ENCODE results near the gene ROBO2. TPM values are rescaled to one million over a fixed set of nuclear protein-coding genes. Genes with fewer than 3 reads are reported as not detected.

ROBO2 gene
- total RNA-seq, 4 donors from 2014 or later: 0.20 to 0.41 (median 0.32) TPM; not detected in 1

- H3K27me3 ChIP-seq: no peaks in the 10 kb centered on the region
- H3K4me3 ChIP-seq: no peak overlapping the region
- H3K27ac ChIP-seq: no peak overlapping the region
- WGBS, 2 donors (ENCODE audit: low coverage in 1 of 2): 57 to 67% methylated on average over 2 of the region's 2 CpGs
- no peak for DNase-seq
- H3K36me3 ChIP-seq: no peaks in the 10 kb centered on the region
- H3K9me3 ChIP-seq: no peaks in the 10 kb centered on the region
- in situ Hi-C loops (cut with MboI; ENCODE audit: low pct_ligation_motif_present in 1 of 4, low pct_unique_long_range_greater_than_20kb in 1 of 4, low sequenced_read_pairs in 3 of 4) (no loop called here), intact Hi-C loops (cut with DNase I; ENCODE audit: low total_unique reads) (no loop called here)
- TF ChIP-seq POLR2A (IDR thresholded peaks at IDR 0.05) (no peak), EP300 (IDR thresholded peaks at IDR 0.05; ENCODE audit: low read depth) (no peak), POLR2AphosphoS5 (IDR thresholded peaks at IDR 0.05) (no peak)
- TF ChIP-seq, protein P1, sequence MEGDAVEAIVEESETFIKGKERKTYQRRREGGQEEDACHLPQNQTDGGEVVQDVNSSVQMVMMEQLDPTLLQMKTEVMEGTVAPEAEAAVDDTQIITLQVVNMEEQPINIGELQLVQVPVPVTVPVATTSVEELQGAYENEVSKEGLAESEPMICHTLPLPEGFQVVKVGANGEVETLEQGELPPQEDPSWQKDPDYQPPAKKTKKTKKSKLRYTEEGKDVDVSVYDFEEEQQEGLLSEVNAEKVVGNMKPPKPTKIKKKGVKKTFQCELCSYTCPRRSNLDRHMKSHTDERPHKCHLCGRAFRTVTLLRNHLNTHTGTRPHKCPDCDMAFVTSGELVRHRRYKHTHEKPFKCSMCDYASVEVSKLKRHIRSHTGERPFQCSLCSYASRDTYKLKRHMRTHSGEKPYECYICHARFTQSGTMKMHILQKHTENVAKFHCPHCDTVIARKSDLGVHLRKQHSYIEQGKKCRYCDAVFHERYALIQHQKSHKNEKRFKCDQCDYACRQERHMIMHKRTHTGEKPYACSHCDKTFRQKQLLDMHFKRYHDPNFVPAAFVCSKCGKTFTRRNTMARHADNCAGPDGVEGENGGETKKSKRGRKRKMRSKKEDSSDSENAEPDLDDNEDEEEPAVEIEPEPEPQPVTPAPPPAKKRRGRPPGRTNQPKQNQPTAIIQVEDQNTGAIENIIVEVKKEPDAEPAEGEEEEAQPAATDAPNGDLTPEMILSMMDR (IDR thresholded peaks at IDR 0.05): no peak
- H3K4me1 ChIP-seq: no peaks in the 10 kb centered on the region
Observed at GRCh38 chr3:77093101-77093500, 53.2 kb downstream of the ROBO2 start.

GRCh38 chr3:77096145-77096544, 56.2 kb downstream of the ROBO2 start:
- Histone ChIP-seq H3K36me3 (no peaks in the 10 kb centered on the region), H3K27me3 (no peaks in the 10 kb centered on the region), H3K27ac (no peak overlapping the region), H3K4me3 (no peak overlapping the region), H3K9me3 (no peaks in the 10 kb centered on the region), H3K4me1 (no peaks in the 10 kb centered on the region)
- in situ Hi-C loops (cut with MboI; ENCODE audit: low pct_ligation_motif_present in 1 of 4, low pct_unique_long_range_greater_than_20kb in 1 of 4, low sequenced_read_pairs in 3 of 4) (no loop called here), intact Hi-C loops (cut with DNase I; ENCODE audit: low total_unique reads) (no loop called here)
- WGBS, 2 donors (ENCODE audit: low coverage in 1 of 2): 71 to 75% methylated on average over 1 of the region's 1 CpG
- no peak for TF ChIP-seq POLR2A (IDR thresholded peaks at IDR 0.05)
- TF ChIP-seq POLR2AphosphoS5 (IDR thresholded peaks at IDR 0.05): no peak
- TF ChIP-seq, protein P1 (IDR thresholded peaks at IDR 0.05): no peak
- TF ChIP-seq EP300 (IDR thresholded peaks at IDR 0.05; ENCODE audit: low read depth): no peak
- DNase-seq: no peak

DNA sequence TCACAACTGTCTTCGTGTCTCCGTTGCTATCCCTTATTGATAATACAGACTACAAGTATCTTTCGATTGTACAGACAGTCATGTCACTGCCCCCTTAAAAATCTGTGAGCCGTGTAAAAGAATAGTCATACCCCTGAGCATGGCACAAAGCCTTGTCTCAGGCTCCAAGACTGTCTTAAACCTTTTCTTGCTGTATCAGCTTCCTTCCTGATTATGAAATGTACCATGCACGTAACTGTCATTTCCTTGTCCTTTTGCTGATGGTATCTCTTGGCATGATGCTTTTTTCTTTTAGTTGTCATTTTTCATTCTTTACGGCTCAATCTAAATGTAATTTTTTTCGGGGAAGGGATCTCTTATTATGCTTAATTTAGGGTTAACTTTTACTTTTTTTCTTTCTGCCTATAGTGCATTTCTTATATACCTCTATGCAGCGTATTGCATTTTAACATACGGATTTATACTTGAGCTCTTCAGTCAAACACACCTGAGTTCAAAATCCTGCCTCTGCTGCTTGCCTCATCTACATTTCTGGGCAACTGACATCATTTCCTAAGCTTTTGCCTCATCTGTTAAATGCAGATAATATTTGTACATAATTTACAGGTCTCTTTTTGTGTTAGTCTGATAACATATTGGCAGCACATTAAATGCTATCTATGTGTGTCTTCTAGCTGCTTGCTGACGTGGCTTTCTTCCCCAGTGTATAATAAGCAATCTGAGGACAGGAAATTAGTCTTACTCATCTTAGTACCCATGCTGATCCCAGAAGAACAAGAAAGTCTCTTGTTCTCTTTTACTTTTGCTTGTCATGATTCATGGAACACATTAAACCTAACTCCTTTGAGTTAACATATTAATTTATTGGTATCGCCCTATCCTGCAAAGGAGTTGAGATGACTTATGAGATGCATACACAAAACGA, 57.3 kb downstream of the ROBO2 start:
- in situ Hi-C loops (cut with MboI; ENCODE audit: low pct_ligation_motif_present in 1 of 4, low pct_unique_long_range_greater_than_20kb in 1 of 4, low sequenced_read_pairs in 3 of 4): no loop called here
- WGBS, 2 donors (ENCODE audit: low coverage in 1 of 2): 84 to 86% methylated on average over 12 of the region's 12 CpGs
- H3K27me3 ChIP-seq: no peaks in the 10 kb centered on the region
- no peak overlapping the region for H3K4me3 ChIP-seq
- no peak for DNase-seq
- no peaks in the 10 kb centered on the region for H3K36me3 ChIP-seq
- H3K9me3 ChIP-seq: no peaks in the 10 kb centered on the region
- intact Hi-C loops (cut with DNase I; ENCODE audit: low total_unique reads): no loop called here
- no peak overlapping the region for H3K27ac ChIP-seq
- TF ChIP-seq, protein P1 (IDR thresholded peaks at IDR 0.05): no peak
- TF ChIP-seq POLR2A (IDR thresholded peaks at IDR 0.05) (no peak), POLR2AphosphoS5 (IDR thresholded peaks at IDR 0.05) (no peak), EP300 (IDR thresholded peaks at IDR 0.05; ENCODE audit: low read depth) (no peak)
- H3K4me1 ChIP-seq: no peaks in the 10 kb centered on the region

- TF ChIP-seq EP300 (IDR thresholded peaks at IDR 0.05; ENCODE audit: low read depth) (no peak), POLR2A (IDR thresholded peaks at IDR 0.05) (no peak), POLR2AphosphoS5 (IDR thresholded peaks at IDR 0.05) (no peak)
- TF ChIP-seq, protein P1 (IDR thresholded peaks at IDR 0.05): no peak
- Histone ChIP-seq H3K4me3 (no peak overlapping the region), H3K27me3 (no peaks in the 10 kb centered on the region), H3K9me3 (no peaks in the 10 kb centered on the region), H3K36me3 (no peaks in the 10 kb centered on the region), H3K4me1 (no peaks in the 10 kb centered on the region), H3K27ac (no peak overlapping the region)
- DNase-seq: no peak
- in situ Hi-C loops (cut with MboI; ENCODE audit: low pct_ligation_motif_present in 1 of 4, low pct_unique_long_range_greater_than_20kb in 1 of 4, low sequenced_read_pairs in 3 of 4) (no loop called here), intact Hi-C loops (cut with DNase I; ENCODE audit: low total_unique reads) (no loop called here)
- WGBS, 2 donors (ENCODE audit: low coverage in 1 of 2): 78 to 82% methylated on average over 6 of the region's 6 CpGs
Observed at GRCh38 chr3:77102951-77103769, 63.3 kb downstream of the ROBO2 start.
